Tibial nerve (tissue), 4 donors: ENCODE results near the gene ITGAE. TPM values are rescaled to one million over a fixed set of nuclear protein-coding genes. Genes with fewer than 3 reads are reported as not detected.

ENCODE experiments used
- DNase-seq, 2 donors: peaks; one replicate each; pipeline ENCODE4 v3.0.0-alpha.2; 2019; ENCODE audit warnings: low spot score in 2 of 2
- H3K27ac ChIP-seq, 4 donors: fragments of 200-600 bp; sonication (generic) in 3 of 4; one replicate each; pipeline ENCODE4 v1.5.1; 2017 to 2019; ENCODE audit warnings: mild to moderate bottlenecking in 1 of 4
- H3K27me3 ChIP-seq, 2 donors: fragments of 200-600 bp; sonication (generic) in 1 of 2; one replicate each; pipeline versions ENCODE4 v1.5.1 to v1.6.0; 2017 to 2019
- H3K36me3 ChIP-seq, 3 donors: fragments of 200-600 bp; sonication (generic); one replicate each; pipeline ENCODE4 v1.5.1; 2018 to 2019
- H3K4me1 ChIP-seq, 4 donors: fragments of 200-600 bp; sonication (generic) in 3 of 4; one replicate each; pipeline ENCODE4 v1.5.1; 2017 to 2019
- H3K4me3 ChIP-seq, 4 donors: fragments of 200-600 bp; sonication (generic) in 3 of 4; one replicate each; pipeline ENCODE4 v1.5.1; 2017 to 2019; ENCODE audit warnings: mild to moderate bottlenecking in 1 of 4, moderate library complexity in 1 of 4
- H3K9me3 ChIP-seq, 4 donors: fragments of 200-600 bp; sonication (generic) in 3 of 4; one replicate each; pipeline ENCODE4 v1.5.1; 2017 to 2019
- CTCF ChIP-seq, 5 experiments: fragments of 200-600 bp in 3 of 5; fragments of 450-650 bp in 2 of 5; sonication (generic) in 3 of 5; IDR thresholded peaks; one replicate each; pipeline ENCODE4 v1.5.1; 2016 to 2019; ENCODE audit warnings: antibody characterized with exemption in 5 of 5, mild to moderate bottlenecking in 3 of 5, moderate library complexity in 2 of 5
- EP300 ChIP-seq, 2 donors: sonication (generic); formaldehyde crosslinking; IDR thresholded peaks; one replicate each; pipeline ENCODE4 v1.6.1; 2017; ENCODE audit warnings: antibody characterized with exemption in 2 of 2, mild to moderate bottlenecking in 1 of 2
- POLR2A ChIP-seq, 2 donors: fragments of 450-650 bp; IDR thresholded peaks; one replicate each; pipeline ENCODE4 v1.6.1; 2017; ENCODE audit warnings: antibody characterized with exemption in 2 of 2, mild to moderate bottlenecking in 2 of 2, moderate library complexity in 2 of 2
- WGBS, 2 donors: methylation state at CpG; one replicate each; pipeline ENCODE4 v1.1.5; 2018; 5-methylcytosine and 5-hydroxymethylcytosine counted together
- total RNA-seq, 4 donors: library from RNA; depleted of rRNA; stranded (reverse); fragments of >200 nt; gene quantifications; one replicate each; pipeline ENCODE4 v1.1.0, GENCODE V29; 2016

ITGAE gene
- total RNA-seq, 4 donors from 2014 or later = 11.1 to 17.5 (median 13.4) TPM

- Histone ChIP-seq H3K4me3 (peak within 1 kb of the TSS; percentile 74 to 93 (median 78)), H3K36me3 (peaks cover 0 to 5% (median 0%) of the 10 kb centered on the region in 3 donors), H3K27ac (peak within 1 kb of the TSS; percentile 47 to 89 (median 86)), H3K4me1 (peaks cover 2 to 47% (median 19%) of the 10 kb centered on the region in 4 donors), H3K27me3 (no peaks in the 10 kb centered on the region), H3K9me3 (no peaks in the 10 kb centered on the region)
- peak in 3 of 5 experiments; percentile 7 to 59 (median 54) for TF ChIP-seq CTCF (IDR thresholded peaks at IDR 0.05)
- peak; percentile 82 to 88 for TF ChIP-seq EP300 (IDR thresholded peaks at IDR 0.05)
- peak in 1 of 2 donors; percentile 43 for TF ChIP-seq POLR2A (IDR thresholded peaks at IDR 0.05)
- peak; percentile 76 for DNase-seq
- WGBS, 2 donors = 0 to 1% methylated on average over 31 to 49 of the region's 98 CpGs
These were observed 77.2 kb downstream of the ITGAE start, which contains the start of gene HASPIN for GRCh38 chr17:3723556-3724377. TSS of gene HASPIN (plus strand) at chr17:3723903. CDS start at chr17:3723936, 33 bp downstream.

GRCh38 chr17:3723188-3723555 lies 77.8 kb downstream of the ITGAE start:
- DNase-seq = no peak
- peaks cover 2 to 47% (median 19%) of the 10 kb centered on the region in 4 donors for H3K4me1 ChIP-seq
- H3K9me3 ChIP-seq = no peaks in the 10 kb centered on the region
- H3K27ac ChIP-seq = peak overlapping the region; percentile 47 to 89 (median 86)
- peaks cover 0 to 11% (median 0%) of the 10 kb centered on the region in 3 donors for H3K36me3 ChIP-seq
- H3K27me3 ChIP-seq = no peaks in the 10 kb centered on the region
- peak overlapping the region; percentile 74 to 93 (median 78) for H3K4me3 ChIP-seq
- WGBS, 2 donors = 0 to 3% methylated on average over 13 of the region's 13 CpGs
- no peak for TF ChIP-seq POLR2A (IDR thresholded peaks at IDR 0.05)
- no peak for TF ChIP-seq EP300 (IDR thresholded peaks at IDR 0.05)
- TF ChIP-seq CTCF (IDR thresholded peaks at IDR 0.05) = no peak

GRCh38 chr17:3722716-3723115 lies 78.3 kb downstream of the ITGAE start:
- TF ChIP-seq CTCF (IDR thresholded peaks at IDR 0.05) (no peak), POLR2A (IDR thresholded peaks at IDR 0.05) (no peak), EP300 (IDR thresholded peaks at IDR 0.05) (no peak)
- peak overlapping the region in 3 of 4 donors; percentile 47 to 87 (median 86) for H3K27ac ChIP-seq
- peaks cover 2 to 47% (median 19%) of the 10 kb centered on the region in 4 donors for H3K4me1 ChIP-seq
- H3K27me3 ChIP-seq = no peaks in the 10 kb centered on the region
- H3K36me3 ChIP-seq = peaks cover 0 to 16% (median 0%) of the 10 kb centered on the region in 3 donors
- no peaks in the 10 kb centered on the region for H3K9me3 ChIP-seq
- H3K4me3 ChIP-seq = peak overlapping the region; percentile 74 to 93 (median 78)
- WGBS, 2 donors = 14 to 18% methylated on average over 6 of the region's 6 CpGs
- DNase-seq = no peak

GRCh38 chr17:3719265-3719664 lies 81.7 kb downstream of the ITGAE start:
- TF ChIP-seq EP300 (IDR thresholded peaks at IDR 0.05) (no peak), POLR2A (IDR thresholded peaks at IDR 0.05) (no peak), CTCF (IDR thresholded peaks at IDR 0.05) (no peak)
- Histone ChIP-seq H3K9me3 (no peaks in the 10 kb centered on the region), H3K4me1 (peaks cover 2 to 41% (median 18%) of the 10 kb centered on the region in 4 donors), H3K36me3 (peaks cover 3 to 50% (median 13%) of the 10 kb centered on the region in 3 donors), H3K27ac (no peak overlapping the region), H3K27me3 (no peaks in the 10 kb centered on the region), H3K4me3 (no peak overlapping the region)
- no peak for DNase-seq

GRCh38 chr17:3718201-3718600 lies 82.8 kb downstream of the ITGAE start:
- Histone ChIP-seq H3K4me3 (no peak overlapping the region), H3K4me1 (peaks cover 2 to 36% (median 16%) of the 10 kb centered on the region in 4 donors), H3K27ac (no peak overlapping the region), H3K9me3 (no peaks in the 10 kb centered on the region), H3K27me3 (no peaks in the 10 kb centered on the region), H3K36me3 (peaks cover 3 to 61% (median 13%) of the 10 kb centered on the region in 3 donors)
- WGBS, 2 donors = 76 to 82% methylated on average over 4 of the region's 4 CpGs
- no peak for TF ChIP-seq POLR2A (IDR thresholded peaks at IDR 0.05)
- TF ChIP-seq EP300 (IDR thresholded peaks at IDR 0.05) = no peak
- TF ChIP-seq CTCF (IDR thresholded peaks at IDR 0.05) = no peak
- DNase-seq = no peak
